ENCODE results near the gene TBXAS1.

The TBXAS1 gene

DNA sequence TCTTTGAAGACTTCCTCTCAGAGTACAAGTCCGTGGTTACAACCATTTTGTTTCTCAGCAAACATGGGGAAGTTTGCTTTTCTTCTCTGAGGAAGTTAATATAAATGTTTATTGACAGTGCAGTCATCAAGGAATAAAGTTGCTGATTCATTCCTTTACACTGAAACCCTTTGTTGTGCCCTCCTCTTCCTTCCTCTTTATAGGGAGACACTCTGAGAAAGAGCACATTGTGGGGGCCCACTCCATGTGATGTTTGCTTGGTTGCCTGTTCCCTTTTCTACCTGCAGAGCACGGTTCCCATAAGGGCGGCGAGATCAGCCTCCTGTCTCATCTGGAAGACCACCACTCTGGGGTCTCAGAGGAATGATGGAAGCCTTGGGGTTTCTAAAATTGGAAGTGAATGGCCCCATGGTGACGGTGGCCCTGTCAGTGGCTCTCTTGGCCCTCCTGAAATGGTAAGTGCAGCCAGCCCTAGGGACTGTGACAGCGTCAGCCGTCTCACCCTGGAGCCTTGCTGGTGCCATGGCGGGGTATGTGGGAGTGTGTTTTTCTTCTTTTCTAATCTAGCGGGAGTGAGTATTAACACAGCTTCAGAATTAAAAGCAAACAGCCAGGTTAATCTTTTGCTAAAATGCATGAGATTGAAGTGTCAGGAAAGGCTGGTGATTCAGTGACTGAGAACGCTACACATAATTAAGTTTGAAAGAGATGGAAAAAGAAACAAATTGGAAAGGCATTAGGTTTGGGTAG lies at the start of gene TBXAS1:
TBXAS1 (plus strand) TSS at position 240 of the 750 bp plus-strand sequence; CDS start at position 367, 127 bp downstream.
- no peak for DNase-seq

DNA sequence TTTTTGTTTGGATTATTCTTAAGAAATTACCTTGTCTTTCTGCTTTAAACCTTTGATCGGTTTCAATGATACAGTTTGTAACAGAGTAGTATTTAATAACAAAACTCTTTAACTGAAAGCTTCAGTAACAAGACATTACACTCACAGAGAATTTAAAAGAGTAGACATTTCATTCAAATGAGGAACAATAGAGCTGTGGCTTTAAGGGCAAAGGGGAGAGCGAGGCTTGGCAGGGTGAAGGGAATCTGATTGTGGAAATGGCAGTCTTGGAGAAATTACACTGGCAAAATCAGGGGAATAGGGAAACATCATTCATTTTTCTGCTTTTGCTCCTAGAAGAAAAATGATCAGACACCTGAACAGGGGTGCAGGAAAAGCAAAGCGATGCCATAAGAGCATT lies 46.1 kb upstream of the TBXAS1 start:
- no peak for DNase-seq

DNA sequence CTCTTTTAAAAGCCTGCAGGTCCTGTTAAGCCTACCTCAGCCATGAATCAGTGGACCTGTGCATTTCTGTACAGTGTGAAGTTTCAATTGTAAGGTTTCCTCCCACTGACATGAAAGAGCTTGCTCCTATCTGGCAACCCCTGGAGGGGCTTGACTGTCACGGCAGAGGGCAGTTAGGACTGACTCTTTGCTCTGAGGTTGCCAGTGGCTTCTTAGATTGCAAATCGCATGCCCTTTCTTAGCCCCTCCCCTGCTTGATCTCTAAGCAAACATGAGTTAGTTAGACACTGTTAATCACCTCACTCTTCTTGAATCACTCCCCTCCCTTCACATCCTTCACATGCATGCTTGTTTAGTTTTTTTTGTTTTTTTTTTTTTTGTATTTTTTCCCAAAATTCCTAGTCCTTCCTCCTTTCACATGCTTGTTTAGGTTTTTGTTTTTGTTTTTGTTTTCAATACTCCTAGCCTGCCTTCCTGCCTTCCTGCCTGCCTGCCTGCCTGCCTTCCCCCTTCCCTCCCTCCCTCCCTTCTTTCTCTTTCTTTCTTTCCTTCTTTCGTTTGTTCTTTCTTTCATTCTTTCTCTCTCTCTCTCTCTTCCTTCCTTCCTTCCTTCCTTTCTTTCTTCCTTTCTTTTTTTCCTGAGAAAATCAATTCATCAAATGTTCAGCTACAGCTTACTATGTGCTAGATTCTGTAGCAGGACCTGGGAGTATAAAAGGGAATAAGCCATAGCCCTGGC lies 45.2 kb upstream of the TBXAS1 start:
- no peak for DNase-seq

DNA sequence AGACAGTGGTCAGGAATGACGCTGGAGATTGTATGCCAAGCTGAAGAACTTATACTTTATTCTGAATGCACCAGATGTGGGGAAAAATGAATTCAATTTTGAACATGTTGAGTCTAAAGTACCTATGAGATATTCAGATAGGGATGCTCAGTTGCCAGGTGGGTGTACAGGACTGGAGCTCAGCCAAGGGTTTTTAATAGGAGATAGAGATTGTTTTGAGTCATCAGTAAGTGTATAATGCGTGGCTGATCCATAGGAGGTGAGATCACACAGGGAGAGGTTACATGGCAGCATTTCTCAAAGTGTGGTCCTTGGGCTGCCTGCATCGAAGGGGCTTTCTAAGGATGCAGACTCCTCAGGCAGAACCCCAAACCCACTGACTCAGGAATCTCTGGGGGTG lies 44.4 kb upstream of the TBXAS1 start:
- DNase-seq, result no peak

DNA sequence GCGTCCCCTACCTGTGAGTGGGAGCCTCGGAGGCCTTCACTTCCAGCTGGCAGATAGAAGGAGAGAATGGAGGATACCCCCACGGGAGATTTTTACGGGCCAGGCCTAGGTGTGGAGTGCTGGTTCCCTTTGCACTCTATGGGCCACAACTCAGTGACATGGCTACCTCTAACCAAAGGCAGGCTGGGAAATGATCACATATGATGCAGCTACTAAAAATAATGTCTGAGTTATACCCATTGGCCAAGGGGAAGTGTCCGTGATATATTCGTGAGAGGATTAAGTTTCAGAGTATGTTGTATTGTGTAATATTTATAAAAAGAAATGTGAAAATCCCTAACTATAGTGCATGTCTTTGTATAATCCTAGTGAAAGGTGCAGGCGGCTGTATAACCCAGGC lies 37.7 kb upstream of the TBXAS1 start:
- DNase-seq, result no peak

DNA sequence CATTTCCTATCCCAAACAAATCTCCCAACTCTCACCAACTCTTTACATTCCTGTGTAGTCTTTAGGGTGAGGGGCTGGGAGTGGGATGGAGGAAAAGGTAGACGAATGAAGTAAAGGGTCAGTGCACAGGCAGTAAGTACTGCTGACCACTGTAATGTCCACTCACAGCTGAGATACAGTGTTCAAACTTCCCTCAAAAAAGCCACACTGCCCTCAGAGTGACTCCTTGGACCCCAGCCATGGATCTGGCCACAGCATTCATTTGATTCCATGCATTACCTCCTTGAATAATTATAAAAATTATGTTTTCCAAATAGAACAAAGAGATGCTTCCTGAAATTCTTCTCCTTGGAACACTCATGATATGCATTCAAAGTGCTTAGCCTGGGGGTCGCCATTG lies 31.5 kb upstream of the TBXAS1 start:
- DNase-seq, result no peak

DNA sequence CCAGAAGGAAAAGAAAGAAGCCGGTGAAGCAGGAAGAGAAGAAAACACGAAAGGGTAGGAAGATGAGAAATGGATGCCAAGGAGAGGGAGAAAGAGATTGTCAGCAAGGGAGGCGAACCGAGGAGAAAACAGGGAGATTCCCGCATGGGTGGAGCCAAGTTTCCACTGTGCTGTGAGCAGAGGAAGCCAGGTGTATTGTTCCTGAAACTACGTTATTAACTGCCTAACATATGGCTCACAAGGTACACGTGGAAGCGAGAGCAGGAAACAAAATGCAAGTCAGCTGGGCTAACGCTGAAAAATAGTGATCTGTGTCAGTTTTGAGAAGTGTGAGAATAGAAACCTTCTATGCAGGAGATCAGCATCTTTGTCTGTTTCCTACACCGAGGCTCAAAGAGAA lies 30.8 kb upstream of the TBXAS1 start:
- no peak for DNase-seq

DNA sequence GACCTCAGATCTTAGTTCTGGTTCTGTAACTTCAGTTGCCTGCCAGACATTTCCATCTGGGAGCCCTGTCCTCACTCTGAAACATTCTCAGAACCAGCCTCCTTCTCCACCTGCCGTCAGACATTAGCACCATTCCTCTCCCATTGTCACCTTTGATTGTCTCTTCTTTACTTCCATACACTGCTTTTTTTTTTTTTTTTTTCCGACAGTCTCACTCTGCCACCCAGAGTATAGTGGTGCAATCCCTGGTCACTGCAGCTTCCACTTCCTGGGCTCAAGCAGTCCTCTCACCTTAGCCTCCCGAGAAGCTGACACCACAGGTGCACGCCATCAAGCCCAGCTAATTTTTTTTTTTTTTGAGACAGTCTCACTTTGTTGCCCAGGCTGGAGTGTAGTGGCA lies 30.2 kb upstream of the TBXAS1 start:
- no peak for DNase-seq

DNA sequence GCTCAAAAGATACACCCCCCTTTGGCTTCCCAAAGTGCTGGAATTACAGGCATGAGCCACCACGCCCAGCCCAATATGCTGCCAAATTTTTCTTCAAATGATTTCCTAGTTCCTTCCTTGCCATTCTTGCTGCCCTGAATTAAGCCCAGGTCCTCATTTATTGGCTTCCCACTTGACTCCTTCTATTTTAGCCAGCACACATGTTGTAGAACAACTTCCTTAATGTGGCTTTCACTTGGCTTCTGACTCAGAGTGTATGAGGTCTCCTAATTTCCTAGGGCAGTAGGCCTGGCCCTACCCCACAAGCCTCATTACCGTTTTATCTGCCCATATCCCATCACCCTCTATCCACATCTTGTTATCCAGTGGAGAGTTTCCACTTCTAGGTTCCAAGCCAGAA lies 29.5 kb upstream of the TBXAS1 start:
- DNase-seq, result no peak

DNA sequence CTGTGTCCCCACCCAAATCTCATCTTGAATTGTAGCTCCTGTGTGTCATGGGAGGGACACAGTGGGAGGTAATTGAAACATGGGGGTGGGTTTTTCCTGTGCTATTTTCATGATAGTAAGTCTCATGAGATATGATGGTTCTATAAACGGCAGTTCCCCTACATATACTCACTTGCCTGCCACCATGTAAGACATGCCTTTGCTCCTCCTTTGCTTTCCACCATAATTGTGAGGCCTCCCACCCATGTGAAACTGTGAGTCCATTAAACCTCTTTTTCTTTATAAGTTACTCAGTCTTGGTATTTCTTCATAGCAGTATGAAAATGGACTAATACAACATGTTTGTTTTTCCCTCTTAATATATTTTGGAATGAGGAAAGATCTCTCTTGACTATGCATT lies 24.5 kb upstream of the TBXAS1 start:
- DNase-seq, result no peak

DNA sequence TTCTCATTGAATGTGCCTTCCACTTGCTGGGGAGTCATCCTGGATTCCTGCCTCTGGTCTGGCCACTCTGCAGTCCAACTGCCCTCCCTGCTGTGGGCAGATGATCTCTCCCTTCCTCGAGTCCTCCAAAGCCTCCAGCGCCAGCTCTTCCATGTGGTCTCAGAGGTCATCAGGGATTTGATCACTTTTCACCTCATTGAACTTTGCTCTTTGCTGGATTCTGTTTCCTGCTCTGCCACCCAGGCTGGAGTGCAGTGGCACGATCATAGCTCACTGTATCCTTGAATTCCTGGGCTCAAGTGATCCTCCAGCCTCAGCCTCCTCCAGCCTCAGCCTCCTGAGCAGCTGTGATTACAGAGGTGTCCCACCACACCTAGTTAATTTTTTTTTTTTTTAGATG lies 22.1 kb upstream of the TBXAS1 start:
- no peak for DNase-seq

DNA sequence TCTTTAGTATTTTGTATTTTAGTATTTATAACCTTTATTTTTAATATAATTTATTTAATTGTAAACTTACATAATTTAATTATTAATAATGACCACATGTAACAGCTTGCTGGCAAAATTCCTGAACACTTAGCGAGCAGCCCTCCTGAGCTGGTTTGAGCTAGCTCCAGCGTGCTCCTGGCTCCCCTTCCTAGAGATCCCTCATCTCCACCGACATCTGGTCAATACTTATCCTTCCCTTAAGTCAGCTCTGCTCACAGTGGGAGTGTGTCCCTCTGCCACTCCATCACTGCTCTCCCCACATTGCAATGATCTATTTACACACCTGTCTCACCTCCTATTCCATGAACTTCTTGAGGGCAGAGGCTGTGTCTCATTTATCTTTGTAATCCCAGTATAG lies 20.6 kb upstream of the TBXAS1 start:
- DNase-seq, result no peak

DNA sequence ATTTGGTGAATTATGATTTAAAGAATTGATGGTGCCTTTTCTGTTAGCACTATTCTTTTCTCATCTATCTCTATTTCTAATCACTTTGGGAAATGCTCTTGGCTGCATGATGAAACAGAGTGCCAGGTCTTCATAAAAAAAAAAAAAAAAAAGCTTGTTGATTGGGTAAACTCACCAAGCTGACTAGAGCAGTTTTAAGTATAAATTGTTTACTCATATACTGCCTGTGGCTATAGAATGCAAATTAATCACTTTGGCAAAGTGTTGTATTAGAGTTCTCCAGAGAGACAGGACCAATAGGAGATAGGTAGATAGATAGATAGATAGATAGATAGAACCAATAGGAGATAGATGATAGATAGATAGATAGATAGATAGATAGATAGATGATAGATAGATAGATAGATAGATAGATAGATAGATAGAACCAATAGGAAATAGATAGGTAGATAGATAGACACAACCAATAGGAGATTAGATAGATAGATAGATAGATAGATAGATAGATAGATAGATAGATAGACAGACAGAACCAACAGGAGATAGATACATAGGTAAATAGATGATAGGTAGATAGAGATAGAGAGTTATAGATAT lies 20.1 kb upstream of the TBXAS1 start:
- no peak for DNase-seq

DNA sequence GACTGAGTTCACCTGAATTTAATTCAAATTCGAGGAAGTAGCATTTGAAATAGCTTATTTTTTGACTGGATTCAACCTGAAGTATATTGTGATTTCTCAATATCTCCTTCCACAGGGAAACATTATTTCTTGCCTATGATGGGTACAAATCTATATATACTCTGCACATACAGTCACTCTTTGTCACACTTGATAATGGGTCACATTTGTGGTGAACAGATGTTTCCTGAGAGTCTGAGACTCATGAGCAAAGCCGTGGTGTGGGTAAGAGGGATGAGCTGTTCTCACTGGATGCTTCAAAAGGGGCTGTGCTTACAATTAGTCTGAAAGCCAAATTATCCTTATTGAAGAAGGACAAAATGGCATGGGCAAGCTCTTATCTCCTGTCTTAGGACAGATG lies 18.0 kb upstream of the TBXAS1 start:
- no peak for DNase-seq

DNA sequence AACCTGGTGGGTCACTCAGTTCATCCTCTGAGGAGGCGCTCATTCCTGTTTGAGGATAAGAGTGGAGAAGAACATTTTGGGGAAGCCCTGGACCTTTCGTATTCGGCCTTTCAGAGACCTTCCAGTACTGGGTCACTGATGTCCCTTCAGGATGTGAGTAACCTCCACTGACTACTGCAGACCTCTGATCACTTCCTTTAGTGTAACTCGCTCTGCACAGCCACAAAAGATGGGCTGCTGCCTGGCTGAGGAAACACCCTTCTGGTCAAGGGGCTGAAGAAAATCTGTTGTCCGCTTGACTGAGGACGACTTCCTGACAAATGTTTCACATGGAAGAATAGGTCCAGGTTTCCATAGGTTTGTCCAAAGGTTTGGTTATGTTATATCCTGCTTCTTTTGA lies 15.9 kb upstream of the TBXAS1 start:
- DNase-seq, result no peak

DNA sequence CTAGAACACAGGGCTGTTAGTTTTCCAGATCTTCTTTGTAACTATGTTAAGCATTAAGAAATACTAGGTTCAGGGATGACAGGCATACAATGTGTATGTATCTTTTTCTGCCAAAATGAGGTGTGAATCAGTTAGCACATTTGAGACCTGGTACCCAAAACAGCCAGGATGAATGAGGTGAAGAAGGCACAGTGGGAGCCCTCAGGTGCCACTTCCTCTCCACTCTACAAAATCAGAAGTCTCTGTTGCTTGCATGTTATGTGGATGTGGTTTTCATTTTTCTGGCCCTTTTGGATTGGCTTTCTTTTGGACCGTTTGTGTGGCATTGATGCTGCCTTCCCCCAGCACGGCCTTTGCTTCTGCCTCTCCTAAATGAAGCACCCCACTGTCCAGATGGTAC lies 15.4 kb upstream of the TBXAS1 start:
- no peak for DNase-seq

DNA sequence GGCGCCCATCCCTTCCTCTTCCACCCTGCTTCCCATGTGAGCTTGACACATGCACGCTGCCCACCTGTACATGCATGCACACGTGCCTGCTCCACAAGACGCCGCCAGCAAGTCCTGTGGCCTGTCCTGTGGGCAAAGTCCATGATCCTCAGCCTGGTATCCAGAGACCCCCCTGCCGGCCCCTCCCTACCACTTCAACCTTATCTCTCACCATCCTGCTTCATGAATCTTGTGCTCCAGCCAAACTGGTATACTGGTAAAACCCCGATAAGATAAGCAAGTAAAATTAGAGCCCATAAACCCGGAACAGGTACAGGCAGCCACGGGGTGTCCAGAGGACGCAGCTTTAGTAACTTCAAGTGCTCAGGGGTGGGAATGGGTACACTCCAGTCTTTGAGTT lies 11.8 kb upstream of the TBXAS1 start:
- DNase-seq, result no peak

DNA sequence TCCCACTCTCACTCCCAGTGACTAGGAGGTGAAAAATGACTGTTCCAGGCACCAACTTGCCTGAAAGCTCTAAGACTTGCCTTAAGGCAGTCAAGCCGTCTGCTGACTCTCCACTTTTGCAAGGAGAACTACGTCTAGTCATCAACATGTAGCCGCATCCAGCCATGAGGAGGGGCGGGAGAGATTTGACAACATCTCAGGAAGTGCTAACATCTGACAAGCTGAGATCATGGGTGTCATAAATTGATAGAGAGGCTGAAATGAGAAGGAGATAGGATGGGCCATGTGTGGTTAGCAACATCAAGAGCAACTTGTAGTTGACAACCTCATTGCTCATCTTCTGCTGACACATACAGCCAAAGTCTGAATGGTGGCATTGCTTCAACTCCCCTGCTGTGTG lies 9.0 kb upstream of the TBXAS1 start:
- no peak for DNase-seq

DNA sequence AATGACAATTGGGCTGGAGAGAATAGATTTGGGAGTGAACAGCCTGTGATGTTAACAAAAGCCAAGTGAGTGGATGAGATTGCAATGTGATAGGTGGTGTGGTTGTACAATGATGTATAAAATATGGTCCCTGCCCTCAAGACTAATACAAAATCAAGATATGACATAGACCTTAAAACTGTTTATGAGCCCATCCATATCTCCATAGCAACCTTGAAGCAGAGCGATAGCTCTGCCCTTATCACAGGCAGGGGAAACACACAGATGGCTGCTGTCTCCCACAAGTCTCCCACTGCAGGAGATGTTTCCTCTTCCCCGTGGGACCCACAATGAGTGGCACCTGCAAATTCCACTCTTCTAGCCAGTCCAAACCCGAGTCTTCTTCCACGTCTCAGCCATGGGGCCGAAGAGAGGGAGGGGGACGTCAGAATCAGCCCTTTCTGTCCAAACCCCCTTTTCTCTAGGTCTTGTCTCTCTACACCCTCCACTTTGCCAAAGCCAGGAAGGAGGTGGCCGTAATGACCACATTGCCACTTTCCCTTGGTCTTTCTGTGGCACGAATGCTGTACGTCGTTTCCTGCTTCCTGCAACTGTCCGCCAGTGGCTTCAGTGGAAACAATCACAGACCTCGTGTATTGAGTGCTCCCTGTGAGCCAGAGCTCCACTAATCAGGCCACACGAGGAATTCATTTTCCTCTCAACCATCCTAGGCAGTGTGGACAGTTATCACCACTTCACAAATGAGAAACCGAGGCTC lies 7.5 kb upstream of the TBXAS1 start:
- DNase-seq, result no peak

DNA sequence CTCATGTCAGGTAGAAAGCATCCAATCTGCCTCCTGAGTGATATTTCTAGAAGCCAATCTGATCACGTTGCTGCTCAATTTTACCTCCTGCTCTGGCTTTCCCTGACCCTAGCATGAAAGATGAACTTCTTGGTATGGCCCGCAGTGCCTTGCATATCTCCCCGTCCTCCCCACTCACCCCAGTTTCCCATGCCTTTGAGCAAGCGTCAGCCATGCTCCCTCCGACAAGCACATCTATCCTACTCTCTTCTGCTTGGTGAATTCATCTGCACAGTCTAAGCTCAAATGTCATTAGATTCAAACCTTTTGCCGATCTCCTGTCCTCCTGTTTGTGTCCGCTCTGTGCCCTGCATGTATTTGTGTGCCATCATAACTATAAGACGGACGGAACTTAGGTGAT lies 6.2 kb upstream of the TBXAS1 start:
- DNase-seq, result no peak

DNA sequence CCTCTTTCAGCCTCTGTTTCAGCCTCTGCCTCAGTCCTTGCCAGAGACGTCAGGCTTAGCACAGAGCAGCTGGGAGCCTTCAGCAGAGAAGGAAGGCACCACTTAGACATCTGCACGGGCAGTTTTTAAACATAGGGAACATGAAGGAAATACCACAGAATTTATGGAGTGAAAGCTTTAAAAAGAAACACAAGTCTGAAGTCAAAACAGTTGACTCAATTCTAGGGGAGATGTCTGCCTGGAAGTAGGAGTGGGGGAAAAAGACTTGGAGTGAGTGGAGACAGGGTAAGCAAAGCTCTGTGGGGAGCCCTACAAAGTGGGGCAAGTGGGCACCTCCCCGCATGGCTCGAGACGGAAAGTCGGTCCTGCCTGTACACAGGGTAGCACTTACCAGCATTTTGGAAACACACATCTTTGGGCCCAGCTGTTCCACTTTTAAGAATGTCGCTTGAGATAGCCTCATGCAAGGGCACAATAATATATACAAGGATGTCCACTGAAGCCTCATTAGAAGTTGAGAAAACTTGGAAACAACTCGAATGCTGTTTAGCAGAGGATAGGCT lies 5.0 kb upstream of the TBXAS1 start:
- no peak for DNase-seq

DNA sequence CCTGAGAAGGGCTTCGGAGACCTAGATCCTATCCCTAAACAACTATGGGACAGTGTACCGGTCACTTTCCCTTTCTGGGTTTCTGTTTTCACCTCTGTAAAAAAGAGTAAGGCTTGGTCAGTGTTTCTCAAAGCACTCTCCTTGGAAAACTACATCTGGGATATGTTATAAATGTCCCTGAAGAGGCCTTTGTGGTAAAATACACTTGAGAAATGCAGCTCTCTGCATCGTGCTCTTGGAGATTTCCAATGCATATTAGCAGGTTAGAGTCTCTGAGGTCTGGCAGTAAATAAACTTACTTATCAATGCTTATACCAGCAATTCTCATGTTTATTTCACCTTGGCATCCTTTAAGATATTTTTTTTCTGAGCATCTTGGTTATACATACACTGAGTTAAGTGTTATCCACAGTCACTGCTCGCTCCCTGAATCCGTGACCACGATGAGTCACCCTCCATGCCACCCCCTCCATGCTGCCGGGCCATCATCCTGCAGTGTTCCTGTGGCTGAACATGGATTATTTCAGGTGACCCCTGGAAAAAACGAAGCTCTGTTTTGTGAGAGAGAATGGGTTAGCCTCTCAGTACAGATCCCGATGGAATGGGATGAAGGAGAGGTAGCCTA lies 3.3 kb upstream of the TBXAS1 start:
- DNase-seq, result no peak

DNA sequence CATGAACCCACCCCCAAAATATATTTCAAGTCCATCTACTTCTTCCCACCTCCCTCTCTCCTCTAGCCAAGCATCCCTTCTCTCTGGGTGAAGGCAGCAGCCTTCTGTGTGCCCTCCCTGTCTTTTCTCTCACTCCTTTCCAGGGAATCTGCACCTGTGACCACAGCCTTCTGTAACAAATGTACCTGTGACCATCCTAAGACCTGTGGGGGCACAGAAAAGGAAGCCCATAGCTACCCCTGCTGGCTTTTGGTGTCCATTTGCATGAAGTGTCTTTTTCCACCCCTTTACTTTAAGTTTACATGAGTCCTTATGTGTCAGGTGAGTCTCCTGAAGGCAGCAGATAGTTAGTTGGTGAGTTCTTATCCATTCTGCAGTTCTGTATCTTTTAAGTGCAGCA lies 2.0 kb upstream of the TBXAS1 start:
- DNase-seq, result no peak

Data from stimulated activated CD4-positive, alpha-beta T cell treated with anti-CD3 and anti-CD28 coated beads, Interleukin-12 subunit alpha, Interleukin-12 subunit beta, amount 100 ng/mL, for 4 hours (primary cell).